Tracheal epithelial cell (primary cell): ENCODE results near the gene SERPINE3. TPM values are rescaled to one million over a fixed set of nuclear protein-coding genes. Genes with fewer than 3 reads are reported as not detected.

Experiments
- total RNA-seq: library from RNA; depleted of rRNA; stranded (reverse); fragments of >200 nt; gene quantifications from 2 replicates; pipeline ENCODE4 v1.2.1, GENCODE V29; 2014

SERPINE3 gene
- not detected in 2 replicates for total RNA-seq

DNA sequence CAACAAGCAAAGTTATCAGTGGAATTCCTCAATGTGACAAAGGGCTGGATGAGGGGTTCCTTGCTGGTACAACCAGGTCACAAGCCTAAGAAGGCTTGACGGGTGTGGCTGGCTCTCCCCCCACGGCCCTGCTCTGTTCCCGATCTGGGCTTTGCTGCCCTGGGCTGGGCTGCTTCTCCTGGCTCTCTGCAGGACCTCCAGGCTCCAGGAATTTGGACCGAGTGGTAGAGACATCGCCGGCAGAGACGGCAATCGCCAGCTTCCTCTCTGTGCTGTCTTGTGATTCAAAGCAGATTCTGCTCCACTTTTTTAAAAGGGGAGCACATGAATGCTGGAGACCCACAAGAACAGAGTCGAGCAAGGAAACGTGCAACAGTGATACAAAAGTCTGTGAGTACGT, at the start of gene SERPINE3:
Gene SERPINE3, plus strand, starts transcription at position 338 of the 400 bp plus-strand sequence. CDS start 1,401 bp downstream, outside the sequence.

Other genes starting within 250 kb of the SERPINE3 start
- not detected in 2 replicates for gene C13orf42, start 228.4 kb upstream of the SERPINE3 start, total RNA-seq
- gene FAM124A, start 117.3 kb upstream of the SERPINE3 start, total RNA-seq, result not detected in 2 replicates
- 47.5 and 68.2 TPM in 2 replicates for gene INTS6, start 113.3 kb downstream of the SERPINE3 start, total RNA-seq
- gene WDFY2, start 244.8 kb downstream of the SERPINE3 start, total RNA-seq, result 7.5 and 11.5 TPM in 2 replicates